HG02981 (cell line): ENCODE data around the gene SLC6A3.

Source experiments
- ATAC-seq: cut with Tn5 transposase; IDR thresholded peaks from one replicate; pipeline ENCODE4 v1.9.1; 2021; ENCODE audit warnings: mild to moderate bottlenecking, moderate library complexity; ENCODE audit not compliant: unreplicated experiment

SLC6A3 gene

DNA sequence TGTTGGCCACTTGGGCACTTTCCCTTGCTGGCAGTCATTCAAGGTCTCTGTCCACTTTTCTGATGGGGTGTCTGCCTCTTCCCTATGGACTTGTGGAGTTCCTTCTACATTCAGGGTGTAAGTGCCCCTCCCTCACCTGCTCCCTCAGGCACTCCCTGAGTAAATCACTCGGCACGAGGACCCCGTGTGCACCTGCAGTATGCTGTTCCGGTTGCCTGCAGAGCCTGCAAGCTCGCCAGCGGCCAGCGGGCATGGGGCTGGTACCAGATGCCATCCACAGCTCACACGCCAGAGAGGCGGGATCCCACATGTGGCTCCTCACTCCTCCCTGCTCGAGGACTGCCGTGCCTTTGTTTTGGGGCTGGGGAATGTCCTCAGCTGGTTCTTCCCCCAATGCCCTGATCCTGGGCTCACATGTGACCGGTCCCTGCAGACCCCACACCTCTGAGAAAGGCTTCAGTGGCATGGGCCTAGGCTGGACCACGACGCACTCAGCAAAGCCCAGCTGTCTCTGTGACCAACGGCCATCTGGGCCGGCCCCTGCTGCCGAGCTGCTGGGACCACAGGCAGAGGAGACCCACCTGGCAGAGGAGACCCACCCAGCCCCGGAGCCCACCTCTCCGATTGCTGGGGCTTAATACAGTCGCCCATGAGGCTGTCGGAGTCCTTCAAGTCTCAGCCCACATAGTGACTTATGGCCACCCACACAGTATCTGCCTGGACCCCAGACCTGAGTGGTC is 54.2 kb downstream of the SLC6A3 start:
- no peak for ATAC-seq

DNA sequence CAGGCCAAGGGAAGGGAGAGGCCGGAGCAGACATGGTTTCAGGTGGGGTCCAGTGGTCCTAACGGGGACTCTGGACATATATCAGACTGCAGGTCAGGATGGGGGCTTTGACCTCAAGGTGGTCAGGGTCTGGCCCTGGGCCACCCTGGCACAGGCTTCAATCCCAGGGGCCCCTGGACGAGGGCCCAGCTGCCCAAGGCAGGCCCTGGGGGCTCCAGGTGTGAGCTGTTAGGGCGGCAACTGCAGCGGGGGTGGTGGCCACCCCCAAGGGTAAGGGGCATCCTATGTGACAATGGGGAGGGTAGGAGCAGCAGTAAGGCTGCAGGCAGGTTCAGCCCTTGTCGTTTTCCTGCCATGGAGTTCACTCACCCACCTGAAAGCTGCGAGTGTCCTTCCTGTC is 54.9 kb downstream of the SLC6A3 start:
- ATAC-seq = no peak

DNA sequence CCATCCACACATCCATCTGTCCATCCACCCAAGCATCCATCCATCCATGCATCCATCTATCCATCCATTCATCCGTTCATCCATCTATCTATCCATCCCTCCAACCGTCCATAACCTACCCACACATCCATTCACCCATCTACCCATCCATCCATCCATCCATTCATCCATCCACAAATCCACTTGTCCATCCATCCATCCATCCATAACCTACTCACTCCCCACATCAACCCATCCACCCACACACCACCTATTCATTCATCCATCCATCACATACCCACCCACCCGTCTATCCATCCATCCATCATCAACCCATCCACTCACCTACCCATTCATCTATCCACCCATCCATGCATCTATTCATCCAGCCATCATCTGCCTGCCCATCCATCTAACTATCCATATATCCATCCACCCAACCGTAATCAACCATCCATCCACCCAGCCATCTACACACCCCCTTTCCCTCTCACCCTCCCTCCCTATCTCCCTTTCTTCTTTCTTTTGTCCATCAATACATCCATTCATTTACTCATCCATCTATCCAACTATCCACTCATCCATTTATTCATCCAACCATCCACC is 56.8 kb downstream of the SLC6A3 start:
- ATAC-seq = no peak

- ATAC-seq = no peak
These were observed 57.4 kb downstream of the SLC6A3 start for GRCh38 chr5:1387876-1388275.

- ATAC-seq = no peak
These were observed 58.0 kb downstream of the SLC6A3 start for GRCh38 chr5:1387059-1387755.

- ATAC-seq = peak; percentile 33
These were observed 58.9 kb downstream of the SLC6A3 start for GRCh38 chr5:1386274-1386717.

- ATAC-seq = peak; percentile 84
These were observed 59.6 kb downstream of the SLC6A3 start for GRCh38 chr5:1385395-1386273.

DNA sequence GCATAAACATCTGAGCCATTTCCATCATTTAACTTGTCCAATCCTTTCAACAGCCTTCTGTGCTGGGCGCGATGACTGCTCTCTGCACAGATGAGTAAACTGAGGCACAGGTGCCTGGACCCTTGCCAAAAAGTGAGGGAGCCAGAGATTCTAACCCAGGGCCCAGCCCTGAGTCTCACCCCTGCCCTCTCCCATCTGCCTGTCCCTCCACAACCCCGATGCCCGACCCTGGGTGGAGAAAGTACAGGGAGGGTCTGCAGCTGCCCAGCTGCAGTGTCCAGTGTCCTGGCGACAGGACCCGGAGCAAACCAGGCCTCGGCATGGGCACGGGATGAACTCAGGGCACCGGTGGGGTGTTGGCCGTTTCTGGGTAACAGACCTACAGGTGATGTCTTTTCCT is 60.7 kb downstream of the SLC6A3 start:
- no peak for ATAC-seq

DNA sequence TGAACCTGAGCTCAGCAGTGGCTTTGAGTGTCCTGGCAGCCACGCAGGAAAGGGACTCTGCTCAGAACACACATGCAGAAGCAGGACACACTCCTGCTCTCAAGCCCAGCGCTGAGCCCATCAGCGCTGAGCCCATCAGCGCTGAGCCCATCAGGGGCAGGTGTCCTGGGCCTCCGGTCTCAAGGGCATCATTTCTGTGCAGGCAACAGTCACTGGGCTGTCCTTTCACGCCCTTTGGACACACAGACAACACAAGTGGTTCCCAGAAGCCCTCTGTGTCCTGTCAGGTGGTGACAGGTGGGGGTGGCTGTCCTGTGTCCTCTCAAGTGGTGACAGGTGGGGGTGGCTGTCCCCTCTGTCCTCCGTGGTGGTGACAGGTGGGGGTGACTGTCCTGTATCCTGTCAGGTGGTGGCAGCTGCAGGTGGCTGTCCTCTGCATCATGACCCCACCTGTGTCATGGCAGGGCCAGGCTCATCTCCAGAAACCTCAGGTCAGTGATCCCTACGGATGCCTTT is 61.3 kb downstream of the SLC6A3 start:
- ATAC-seq = no peak

GRCh38 chr5:1383344-1383743 is 61.9 kb downstream of the SLC6A3 start:
- no peak for ATAC-seq

- ATAC-seq = no peak
These were observed 63.0 kb downstream of the SLC6A3 start for GRCh38 chr5:1382248-1382700.

DNA sequence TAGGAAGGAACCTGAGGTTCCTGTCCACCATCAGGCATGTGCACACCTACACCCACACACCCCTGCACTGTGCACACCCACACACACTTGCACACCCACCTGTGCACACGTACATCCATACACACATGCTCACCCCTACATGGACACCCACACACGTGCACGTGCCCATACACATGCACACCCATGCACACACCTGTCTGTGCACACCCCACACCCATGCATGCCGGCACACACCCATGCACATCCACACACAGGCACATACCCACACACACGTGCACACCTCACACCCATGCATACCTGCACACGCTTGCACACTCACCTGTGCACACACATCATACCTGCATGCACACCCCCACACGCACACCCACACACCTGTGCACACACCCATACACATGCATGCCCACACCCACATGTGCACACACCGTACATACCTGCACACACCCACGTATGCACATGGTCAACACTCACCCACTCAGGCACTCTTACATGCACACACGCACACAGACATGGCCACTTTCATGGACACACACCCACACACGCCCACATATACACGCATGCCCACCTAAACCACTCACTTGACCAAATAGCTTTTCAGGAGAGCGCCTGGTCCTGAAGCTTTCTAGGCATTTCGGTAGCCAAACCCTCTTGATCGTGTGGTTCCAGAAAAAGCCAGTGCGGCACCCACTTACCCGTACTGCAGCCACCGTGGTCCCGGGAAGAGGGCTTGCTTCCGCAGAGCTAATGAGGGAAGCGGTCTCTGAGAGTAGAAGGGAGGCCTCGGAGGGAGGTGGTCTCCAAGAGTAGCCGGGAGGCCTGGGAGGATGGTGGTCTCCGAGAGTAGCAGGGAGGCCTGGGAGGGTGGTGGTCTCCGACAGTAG is 63.6 kb downstream of the SLC6A3 start:
- ATAC-seq = no peak

GRCh38 chr5:1380910-1381309 is 64.3 kb downstream of the SLC6A3 start:
- ATAC-seq = no peak

DNA sequence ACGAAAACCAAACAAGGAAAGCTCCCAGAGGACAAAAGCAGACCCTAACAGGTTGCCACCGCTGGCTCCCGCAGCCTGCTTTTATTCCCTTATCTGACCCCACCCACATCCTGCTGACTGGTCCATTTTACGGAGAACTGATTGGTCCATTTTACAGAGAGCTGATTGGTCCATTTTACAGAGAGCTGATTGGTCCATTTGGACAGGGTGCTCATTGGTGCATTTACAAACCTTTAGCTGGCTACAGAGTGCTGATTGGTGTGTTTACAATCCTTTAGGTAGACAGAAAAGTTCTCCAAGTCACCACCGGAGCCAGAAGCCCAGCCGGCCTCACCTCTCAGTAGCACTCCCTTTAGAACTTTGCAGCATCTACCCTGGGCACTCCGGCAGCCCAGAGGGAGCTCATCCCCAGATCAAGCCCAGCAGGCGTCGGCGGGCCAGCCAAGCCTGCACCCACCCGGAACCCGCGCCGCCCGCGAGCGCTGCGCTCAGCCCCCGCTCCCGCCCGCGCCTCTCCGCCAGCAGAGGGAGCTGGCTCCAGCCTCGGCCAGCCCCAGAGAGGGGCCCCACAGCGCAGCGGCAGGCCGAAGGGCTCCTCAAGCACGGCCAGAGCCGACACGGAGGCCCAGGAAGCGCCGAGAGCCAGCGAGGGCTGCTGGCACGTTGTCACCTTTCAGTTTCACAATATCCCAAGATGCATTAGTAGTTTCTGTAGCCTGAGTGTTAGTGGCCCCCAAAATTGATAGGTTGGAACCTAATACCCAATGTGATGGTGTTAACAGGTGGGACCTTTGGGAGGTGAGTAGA is 65.0 kb downstream of the SLC6A3 start:
- ATAC-seq = peak; percentile 85

GRCh38 chr5:1378866-1379659 is 66.2 kb downstream of the SLC6A3 start:
- ATAC-seq = no peak

DNA sequence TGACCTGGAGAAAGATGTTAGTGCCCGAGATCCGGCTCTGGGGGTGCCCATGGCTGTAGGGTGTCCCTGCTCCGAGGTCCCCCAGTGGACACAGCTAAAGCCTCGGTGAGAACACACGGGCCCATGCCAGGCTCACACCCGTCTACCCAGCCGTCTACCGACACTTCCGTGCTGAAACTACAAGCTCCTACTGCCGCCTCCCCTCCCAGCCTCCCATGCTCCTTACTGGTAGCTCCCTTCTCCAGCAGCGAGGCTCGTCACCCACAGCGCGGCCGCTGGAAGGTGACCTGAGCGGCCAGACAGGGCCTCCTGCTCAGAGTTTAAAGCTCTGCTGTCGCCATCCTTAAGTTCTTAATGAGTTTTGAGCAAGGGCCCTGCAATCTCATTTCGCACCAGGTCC is 67.1 kb downstream of the SLC6A3 start:
- no peak for ATAC-seq

GRCh38 chr5:1376981-1377380 is 68.3 kb downstream of the SLC6A3 start:
- no peak for ATAC-seq
